WERI-Rb-1 (cell line): Measurements from ENCODE around the gene PHLDA3.

Experiments
- DNase-seq: peaks from one replicate; pipeline ENCODE4 v3.0.0-alpha.2; 2020
- H3K27ac ChIP-seq: fragments of 250-450 bp; sonication (Bioruptor Pico); 2 replicates; pipeline ENCODE4 v1.5.1; 2020; ENCODE audit warnings: mild to moderate bottlenecking, moderate library complexity
- H3K27me3 ChIP-seq: fragments of 250-450 bp; sonication (Bioruptor Pico); 2 replicates; pipeline ENCODE4 v1.5.1; 2021; ENCODE audit warnings: mild to moderate bottlenecking, low read depth, moderate library complexity; ENCODE audit not compliant: insufficient read depth, severe bottlenecking
- H3K36me3 ChIP-seq: fragments of 250-450 bp; sonication (Bioruptor Pico); 2 replicates; pipeline ENCODE4 v1.5.1; 2020; ENCODE audit warnings: mild to moderate bottlenecking, moderate library complexity
- H3K4me3 ChIP-seq: 2 replicates; pipeline ENCODE4 v1.5.1; 2011; ENCODE audit warnings: low read depth, mild to moderate bottlenecking, control low read depth, low read length
- H3K9me3 ChIP-seq: fragments of 250-450 bp; sonication (Bioruptor Pico); 2 replicates; pipeline ENCODE4 v1.5.1; 2021; ENCODE audit warnings: mild to moderate bottlenecking, moderate library complexity; ENCODE audit not compliant: severe bottlenecking
- TF ChIP-seq, protein P1 (sequence below): IDR thresholded peaks from 2 replicates; pipeline ENCODE4 v1.5.1; 2011; ENCODE audit warnings: low read depth, mild to moderate bottlenecking, control low read depth, inconsistent platforms, low read length

The PHLDA3 gene

DNA sequence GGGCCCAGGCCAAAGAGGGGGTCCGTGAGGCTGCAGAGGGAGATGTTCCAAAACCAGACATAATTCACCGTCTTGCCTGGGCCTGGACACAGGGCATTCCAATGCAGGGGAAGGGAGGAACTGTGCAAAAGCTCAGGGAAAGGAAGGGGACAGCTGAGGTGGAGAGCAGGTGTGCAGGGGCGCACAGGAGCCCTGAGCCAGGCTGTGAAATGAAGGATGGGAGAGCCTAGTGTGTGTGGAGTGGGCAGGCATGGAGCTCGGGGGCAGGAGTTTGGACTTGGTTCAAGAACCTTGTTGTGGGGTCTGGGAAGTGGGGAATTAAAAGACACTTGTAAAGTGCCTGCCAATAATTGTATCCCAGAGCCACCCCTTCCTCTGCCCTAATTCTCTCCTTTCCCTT is 49.7 kb downstream of the PHLDA3 start:
- Histone ChIP-seq H3K9me3 (peaks cover 26% of the 10 kb centered on the region), H3K36me3 (no peaks in the 10 kb centered on the region), H3K27ac (no peak overlapping the region), H3K4me3 (no peak overlapping the region), H3K27me3 (peaks cover 5% of the 10 kb centered on the region)
- TF ChIP-seq, protein P1, sequence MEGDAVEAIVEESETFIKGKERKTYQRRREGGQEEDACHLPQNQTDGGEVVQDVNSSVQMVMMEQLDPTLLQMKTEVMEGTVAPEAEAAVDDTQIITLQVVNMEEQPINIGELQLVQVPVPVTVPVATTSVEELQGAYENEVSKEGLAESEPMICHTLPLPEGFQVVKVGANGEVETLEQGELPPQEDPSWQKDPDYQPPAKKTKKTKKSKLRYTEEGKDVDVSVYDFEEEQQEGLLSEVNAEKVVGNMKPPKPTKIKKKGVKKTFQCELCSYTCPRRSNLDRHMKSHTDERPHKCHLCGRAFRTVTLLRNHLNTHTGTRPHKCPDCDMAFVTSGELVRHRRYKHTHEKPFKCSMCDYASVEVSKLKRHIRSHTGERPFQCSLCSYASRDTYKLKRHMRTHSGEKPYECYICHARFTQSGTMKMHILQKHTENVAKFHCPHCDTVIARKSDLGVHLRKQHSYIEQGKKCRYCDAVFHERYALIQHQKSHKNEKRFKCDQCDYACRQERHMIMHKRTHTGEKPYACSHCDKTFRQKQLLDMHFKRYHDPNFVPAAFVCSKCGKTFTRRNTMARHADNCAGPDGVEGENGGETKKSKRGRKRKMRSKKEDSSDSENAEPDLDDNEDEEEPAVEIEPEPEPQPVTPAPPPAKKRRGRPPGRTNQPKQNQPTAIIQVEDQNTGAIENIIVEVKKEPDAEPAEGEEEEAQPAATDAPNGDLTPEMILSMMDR: no peak
- DNase-seq: no peak

GRCh38 chr1:201418461-201418860 is 50.5 kb downstream of the PHLDA3 start:
- Histone ChIP-seq H3K9me3 (peaks cover 22% of the 10 kb centered on the region), H3K27me3 (peaks cover 5% of the 10 kb centered on the region), H3K27ac (no peak overlapping the region), H3K4me3 (no peak overlapping the region), H3K36me3 (no peaks in the 10 kb centered on the region)
- no peak for DNase-seq
- TF ChIP-seq, protein P1: no peak
